Measurements from ENCODE around the gene UNC93A.
"Not testable (repeated sequence)": the region's sequence is repeated elsewhere in the genome, so short reads cannot be mapped to it uniquely, and the experiment has no call there.

The UNC93A gene

DNA sequence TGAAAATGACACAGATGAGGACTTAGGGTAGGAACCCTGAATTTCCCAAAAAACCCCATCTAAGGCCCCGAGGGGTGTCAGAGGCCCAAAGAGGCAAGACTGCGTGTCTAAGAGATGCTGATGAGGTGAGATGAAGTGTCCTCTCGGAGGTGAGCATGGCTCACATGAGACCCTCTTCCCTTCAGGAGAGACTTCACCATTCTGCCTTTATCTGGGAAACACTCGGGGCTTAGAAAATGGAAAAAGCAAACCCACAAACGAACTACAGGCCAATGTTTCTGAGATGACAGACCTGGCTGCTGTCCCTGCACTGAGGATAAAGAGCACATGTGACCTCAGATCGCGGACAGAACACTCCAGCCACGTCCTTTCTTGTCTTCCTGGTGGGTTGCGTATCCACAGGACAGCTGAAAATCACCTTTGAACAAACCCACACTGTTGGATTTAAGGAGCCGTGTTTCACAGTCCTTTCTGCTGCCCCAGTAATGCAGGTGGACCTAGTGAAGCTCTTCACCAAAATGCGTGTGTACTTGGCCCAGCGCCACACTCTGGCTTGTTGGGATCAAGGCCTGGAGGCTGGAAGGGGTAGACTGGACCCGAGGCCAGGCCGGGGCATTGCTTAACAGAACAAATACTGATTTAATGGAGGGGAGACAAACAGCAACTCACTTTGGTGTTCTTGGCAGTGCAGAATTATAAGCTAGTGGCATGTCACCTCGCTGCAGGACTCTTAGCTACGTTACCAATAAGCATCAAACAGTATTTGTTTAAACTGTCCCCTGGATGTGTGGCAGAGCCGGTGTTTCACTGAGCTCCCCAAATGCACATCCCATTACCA is 18.5 kb downstream of the UNC93A start:
- DNase-seq (ENCODE audit: low read depth): not testable (repeated sequence)

DNA sequence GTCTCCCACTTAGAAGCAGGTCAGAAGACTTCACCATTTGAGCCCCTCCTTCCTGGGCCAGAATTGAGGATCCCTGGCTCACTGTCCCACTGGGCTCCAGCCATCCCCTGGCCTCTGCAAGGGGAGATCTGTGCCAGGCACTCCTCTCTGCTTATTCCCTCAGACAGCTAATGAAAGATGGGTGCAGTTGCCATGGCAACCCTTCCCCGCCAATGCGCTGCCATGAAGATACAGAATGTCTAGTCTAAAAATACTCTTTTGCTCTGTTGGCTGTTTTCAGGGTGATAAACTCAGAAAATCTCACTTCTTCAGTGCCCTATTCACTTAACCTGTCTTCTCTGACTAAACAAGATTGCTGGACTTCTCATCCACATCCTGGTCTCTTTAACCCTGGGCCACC is 20.2 kb downstream of the UNC93A start:
- DNase-seq (ENCODE audit: low read depth): no peak

DNA sequence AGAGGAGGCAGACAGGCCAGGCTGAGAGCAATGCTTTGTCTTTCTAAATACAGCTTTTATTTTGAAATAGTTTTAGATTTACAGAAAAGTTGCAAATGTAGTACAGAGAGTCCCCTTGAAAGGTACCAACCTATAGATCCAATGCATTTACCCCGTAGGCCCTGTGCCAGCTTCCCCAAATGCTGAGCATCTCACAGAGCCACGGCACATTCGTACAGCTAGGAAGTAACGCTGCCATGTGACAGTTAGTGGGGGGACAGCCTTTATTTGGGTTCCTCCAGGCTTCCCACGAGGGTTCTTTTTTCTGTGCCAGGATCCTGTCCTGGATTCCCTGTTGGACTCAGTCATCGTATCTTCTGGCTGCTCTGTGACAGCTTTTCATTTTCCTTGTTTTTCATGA is 20.6 kb downstream of the UNC93A start:
- not testable (repeated sequence) for DNase-seq (ENCODE audit: low read depth)

DNA sequence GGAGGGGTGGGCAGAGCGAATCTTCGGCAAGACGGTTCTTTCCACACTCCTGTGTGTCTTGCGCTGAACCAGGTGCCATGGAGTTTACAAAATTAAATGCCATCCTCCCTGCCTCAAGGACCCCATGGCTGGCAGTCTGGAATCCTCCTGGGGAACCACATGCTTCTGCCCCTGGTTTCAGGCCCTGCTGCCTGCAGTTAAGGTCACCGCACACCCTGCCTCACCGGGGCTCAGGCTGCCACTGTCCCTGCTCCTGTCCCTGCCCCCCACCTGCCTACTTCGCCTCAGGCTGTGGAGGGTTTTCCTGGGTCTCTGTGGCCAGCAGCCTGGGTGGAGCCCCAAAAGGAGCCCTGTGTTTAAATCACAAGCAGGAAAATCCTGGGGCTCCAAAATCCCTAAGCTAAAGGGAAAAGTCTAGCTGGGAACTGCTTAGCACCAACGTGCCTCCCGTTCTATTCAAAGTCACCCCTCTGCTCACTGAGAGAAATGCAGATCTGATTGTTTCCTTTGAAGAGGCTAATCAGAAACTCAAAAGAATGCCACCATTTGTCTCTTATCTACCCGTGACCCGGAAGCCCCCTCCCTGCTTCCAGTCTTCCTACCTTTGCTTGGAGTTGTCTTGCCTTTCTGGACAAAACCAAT is 23.2 kb downstream of the UNC93A start:
- DNase-seq (ENCODE audit: low read depth): no peak

DNA sequence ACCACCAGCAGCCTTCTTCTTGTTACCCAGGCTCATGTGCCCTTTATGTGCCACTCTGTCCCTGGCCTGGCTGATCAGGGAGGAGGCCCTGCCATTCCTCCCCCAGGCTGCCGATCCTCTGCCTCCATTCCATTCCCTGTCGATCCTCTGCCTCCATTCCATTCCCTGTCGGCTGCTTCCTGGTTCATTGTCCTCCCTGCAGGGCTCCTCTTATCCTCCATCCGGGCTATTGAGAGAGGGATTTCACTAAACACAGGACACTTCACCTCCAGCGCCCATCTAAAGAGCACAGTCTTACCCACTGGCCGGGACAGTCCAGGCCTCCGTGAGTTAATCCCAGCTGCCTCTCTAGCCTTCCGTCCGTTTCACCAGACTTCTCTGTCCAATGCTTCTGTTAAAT is 26.1 kb downstream of the UNC93A start:
- no peak for DNase-seq (ENCODE audit: low read depth)

DNA sequence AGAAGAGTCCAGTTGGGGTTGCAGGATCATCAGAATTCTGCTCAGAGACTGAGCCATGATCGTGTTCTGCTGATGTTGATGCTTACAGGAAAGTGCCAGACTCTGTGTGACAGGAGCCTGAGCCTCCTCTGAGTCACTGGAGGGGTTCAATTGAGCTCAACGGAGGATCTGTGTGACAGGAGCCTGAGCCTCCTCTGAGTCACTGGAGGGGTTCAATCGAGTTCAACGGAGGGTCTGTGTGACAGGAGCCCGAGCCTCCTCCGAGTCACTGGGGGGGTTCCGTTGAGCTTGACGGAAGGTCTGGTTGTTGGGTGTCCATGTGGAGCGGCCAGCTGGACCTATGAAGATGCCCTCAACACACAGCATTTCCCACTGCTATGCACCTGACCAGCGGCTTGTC is 27.2 kb downstream of the UNC93A start:
- DNase-seq (ENCODE audit: low read depth): not testable (repeated sequence)

DNA sequence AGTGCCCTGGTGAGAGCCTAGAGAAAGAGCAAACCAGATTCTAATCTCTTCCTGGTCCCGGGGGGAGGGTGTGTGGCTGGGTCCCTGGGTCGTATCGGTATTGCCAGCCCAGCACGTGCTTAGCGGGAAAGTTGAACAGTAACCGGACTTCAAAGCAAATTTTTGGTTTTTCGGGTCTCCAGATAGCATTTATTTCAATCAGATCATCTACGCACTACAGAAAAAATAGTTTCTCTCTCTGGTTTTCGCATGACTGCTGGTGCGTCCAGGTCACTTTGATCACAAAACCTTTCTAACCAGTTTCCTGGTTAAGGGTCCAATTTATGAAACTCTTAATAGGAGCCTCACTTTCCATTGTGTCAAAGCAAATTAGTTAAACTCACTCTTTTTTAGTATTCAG is 27.7 kb downstream of the UNC93A start:
- DNase-seq (ENCODE audit: low read depth): not testable (repeated sequence)

DNA sequence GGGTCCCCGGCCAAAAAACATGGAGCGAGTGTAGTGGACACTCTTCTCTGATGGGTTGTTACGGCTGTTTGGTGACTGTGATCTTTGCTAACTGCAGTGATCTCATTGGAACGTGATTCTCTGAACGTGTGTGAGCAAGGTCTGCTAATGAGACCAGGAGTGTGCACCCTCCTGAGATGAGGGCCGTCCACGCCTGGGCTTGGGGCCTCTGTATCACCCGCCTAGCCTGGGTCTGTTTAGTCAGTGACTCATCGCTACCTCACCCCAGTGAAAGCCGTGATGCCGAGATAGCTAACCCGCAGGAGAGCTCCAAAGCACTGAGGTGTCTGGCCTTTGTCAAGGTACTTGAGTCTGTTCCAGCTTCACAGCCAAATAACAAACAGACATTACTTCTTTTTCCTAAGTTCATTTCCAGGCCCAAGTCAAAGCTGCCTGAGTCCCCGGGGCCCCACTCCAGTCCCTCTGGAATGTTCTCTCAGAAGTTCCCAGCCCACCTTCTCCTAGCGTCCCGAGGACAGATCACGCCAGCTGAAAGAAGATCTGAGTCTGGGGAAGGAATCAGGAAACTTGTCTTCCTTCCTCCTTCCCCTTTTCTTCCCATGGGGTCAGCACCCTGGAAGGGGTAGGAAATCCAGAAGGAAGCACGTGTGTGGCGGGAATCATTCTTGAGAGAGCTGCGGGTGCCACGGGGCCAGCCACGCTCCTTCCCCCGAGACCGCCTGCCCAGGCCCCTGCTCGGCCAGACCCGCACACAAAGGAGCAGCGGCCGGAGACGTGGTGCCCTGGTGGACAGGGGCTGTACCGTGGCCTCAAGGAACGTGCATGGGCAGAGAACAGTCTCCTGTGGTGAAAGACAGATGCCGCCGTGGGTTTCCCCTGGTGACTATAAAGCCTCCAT is 29.0 kb downstream of the UNC93A start:
- not testable (repeated sequence) for DNase-seq (ENCODE audit: low read depth)

DNA sequence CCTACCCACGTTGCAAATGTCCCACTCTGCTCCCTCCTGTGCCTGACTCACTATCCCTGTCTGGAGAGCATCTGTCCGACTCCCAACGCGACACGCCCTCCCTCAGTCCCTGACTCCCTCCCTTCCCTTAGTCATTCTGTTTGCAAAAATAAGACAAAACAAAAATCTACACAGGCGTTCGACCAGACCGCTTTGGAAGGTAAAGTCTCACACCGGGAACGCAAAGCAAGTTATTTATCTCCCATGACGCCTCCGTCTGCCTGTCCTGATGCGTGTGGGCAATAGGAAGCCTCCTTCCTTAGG is 29.6 kb downstream of the UNC93A start:
- not testable (repeated sequence) for DNase-seq (ENCODE audit: low read depth)

DNA sequence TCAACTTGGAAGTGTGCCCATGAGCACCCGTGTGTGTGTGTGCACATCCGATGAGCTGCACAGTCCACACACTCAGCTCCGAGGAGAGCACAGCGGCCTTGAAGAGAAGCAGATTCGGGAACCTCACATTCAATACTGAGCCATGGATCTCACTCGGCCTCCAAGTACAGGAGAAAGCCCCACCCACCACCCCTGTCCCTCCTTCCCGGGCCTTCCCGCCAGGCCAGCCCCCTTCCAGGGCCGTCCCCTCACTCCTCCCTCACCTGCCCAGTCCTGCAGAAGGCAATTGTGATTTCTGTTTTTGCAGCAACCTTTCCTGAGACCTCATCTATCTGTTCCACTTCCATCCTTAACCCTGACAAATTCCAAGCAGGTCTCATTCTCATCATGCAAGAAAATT is 30.1 kb downstream of the UNC93A start:
- not testable (repeated sequence) for DNase-seq (ENCODE audit: low read depth)

DNA sequence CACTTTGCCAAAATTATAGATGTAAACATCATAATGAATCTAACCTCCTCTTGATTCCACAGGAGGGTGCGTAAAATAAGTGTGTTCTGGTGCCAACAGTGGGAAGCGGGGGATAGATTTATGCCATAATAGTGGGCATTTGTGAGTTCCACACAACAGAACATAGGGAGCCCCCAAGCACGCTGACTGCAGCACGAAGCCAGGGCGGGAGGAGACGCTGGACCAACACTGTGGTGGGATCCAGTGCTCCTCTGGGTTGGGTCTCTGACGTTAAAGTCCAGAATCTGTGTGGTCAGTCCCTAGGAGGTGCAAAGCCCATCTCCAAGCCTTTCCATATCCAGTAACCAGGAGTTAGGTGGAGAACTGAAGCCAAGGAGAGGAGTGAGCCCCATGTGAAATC is 32.0 kb downstream of the UNC93A start:
- DNase-seq (ENCODE audit: low read depth): no peak

DNA sequence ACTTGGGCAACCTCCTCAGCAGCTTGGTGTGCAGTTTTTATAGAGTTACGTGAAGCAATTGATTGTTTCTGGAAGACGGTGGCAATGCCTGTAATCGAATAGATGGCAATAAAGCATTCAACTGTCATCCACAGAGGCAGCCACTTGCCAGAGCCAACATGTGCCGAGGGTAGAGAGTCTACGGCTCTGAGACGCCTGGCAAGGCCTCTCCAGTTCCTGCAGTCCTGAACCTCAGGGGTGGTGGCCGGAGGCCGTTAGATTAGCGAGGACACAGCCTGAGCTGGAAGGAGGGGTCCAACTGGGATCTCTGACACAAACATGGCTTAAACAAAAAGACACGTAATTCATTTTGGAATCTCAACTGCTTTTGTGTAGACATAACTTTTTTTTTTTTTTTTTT is 33.0 kb downstream of the UNC93A start:
- no peak for DNase-seq (ENCODE audit: low read depth)

DNA sequence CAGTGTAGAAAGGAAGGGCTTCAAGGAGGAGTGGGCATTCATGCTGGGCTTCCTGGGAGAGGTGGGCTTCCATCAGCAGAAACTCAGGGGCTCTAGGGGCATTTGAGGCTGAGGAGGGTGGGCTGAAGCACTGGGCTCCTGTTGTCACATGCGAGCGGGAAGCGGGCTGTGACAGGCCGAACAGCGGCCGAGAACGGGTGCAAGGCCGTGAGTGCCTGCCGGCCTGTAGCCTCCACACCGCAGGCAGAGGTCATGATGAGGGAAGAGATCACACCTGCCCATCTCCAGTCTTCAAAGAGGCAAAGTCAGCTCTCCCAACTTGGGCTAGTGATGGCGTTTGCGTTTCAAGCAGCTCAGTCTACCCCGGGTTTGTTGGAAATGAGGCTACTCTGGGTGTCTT is 34.7 kb downstream of the UNC93A start:
- DNase-seq (ENCODE audit: low read depth): no peak

DNA sequence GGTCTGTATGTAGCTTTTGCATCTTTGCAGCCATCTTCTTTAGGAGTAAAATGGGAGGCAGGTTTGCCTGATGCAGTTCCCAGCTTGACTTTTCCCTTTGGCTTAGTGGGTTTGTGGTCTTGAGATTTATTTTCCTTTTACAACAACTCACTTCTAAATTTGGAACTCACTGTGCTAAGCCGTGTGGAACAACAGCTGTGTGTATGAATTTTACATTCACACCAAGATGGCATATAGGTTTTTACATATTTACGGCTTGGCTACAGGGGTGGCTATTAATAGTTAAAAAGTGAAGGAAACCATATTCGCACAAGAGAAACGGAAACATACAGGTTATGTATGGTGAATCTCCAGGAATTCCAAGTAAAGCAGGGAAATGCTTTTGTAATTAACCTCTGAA is 36.3 kb downstream of the UNC93A start:
- DNase-seq (ENCODE audit: low read depth): no peak

DNA sequence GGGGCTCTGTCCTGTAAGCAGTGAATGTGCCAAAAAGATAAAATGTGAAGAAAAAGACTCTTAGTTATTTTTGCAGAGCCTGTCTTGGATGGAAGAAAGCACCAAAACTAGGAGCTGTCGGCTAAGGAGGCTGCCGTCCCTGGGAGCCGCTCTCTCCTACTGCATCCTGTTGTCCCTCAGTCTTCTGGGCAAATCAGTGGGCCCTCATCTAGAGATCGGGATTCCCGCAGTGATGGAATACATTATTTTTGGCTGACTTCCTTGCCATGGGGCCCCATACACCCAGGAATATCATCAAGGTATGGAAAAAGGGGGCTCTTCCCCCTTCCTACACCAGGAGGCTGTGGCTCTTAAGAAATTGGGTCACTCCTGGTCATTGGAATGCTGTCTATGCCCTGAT is 37.0 kb downstream of the UNC93A start:
- DNase-seq (ENCODE audit: low read depth): no peak

DNA sequence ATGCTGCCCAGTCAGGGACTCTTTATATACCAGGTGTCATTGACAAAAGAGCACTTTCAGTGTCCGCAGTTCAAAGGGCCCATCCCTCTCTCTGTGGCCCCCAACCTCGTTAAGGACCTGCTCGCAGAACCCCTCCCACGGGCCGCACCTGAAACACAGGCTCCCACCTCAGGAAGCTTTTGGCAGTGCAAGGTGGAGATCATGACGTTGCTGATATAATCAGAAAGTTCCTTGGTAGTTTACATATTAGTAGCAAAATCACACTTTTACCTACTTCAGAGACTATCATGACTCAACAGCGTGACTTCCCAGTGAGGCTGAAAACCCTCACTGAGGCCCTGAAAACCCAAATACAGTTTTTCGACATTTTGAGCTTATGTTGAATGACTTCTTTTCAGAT is 37.9 kb downstream of the UNC93A start:
- DNase-seq (ENCODE audit: low read depth): no peak

DNA sequence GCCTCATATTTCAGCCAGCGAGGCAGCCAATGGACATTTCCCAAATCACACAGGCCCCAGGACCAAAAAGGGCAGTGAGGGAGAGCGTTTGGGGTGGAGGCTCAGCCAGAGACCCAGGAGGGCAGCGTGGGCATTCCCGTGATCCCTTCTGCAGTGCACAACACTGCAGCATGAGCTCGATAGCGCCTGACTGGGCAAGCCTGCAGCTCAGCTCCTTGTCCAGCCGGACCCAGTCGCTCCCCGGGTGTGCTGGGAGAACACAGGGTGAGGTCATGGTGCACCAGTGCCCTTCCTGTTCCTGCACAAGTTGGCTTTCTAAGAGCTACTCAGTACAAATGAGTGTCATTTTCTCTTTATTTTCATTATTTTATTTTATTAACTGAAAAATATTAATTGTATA is 39.6 kb downstream of the UNC93A start:
- DNase-seq (ENCODE audit: low read depth): no peak

DNA sequence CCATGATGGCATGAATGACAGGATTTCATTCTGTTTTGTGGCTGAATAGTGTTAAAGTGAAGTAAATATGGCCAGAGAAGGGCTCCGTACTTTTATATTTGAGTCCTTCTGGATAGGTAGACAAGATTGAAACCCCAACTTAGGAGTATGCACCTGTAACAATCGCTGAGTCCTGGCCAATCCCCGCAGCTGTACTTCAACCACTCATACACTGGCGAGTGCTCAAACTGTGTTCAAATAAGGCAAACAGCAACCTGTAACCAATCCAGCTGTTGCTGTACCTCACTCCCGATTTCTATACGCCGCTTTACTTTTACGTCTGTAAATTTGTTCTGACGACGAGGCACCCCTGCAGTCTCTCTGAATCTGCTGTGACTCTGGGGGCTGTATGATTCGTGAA is 40.5 kb downstream of the UNC93A start:
- no peak for DNase-seq (ENCODE audit: low read depth)

DNA sequence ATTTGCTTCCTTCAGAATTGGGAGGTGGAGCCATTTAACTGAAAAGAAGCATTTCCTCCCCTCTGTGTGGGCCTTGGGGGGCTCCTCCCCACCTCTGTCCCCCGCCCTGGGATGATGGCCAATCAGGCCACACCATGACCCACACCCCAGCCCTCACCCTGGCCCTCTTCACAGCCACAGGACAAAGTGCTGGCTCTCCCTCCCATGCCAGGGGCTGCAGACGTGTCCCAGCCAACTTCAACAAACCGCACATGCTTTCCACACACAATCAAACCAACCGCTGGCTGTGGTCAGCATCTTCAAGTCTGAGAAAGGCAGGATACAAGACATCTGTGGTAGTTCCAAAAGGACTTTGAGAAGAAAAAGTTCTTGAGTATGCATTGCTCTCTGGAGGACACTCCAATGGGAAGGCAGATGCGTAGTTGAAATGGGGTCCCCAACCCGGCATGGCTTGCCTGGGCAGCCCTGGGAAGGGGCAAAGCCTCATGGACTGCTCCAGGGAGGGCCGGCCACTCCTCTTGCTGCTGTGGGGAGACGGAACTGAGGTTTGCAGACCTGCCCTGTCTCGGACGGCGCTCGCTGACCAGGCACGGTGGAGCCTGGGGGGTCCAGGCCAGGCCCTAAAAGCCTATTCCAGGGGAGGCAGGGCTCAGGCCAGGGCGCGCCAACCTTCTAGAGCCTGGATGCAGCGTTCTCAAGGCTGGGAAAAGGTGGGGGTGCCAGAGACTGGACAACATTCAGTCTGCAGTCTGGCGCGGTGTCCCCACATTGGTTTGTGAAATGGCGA is 45.9 kb downstream of the UNC93A start:
- no peak for DNase-seq (ENCODE audit: low read depth)

DNA sequence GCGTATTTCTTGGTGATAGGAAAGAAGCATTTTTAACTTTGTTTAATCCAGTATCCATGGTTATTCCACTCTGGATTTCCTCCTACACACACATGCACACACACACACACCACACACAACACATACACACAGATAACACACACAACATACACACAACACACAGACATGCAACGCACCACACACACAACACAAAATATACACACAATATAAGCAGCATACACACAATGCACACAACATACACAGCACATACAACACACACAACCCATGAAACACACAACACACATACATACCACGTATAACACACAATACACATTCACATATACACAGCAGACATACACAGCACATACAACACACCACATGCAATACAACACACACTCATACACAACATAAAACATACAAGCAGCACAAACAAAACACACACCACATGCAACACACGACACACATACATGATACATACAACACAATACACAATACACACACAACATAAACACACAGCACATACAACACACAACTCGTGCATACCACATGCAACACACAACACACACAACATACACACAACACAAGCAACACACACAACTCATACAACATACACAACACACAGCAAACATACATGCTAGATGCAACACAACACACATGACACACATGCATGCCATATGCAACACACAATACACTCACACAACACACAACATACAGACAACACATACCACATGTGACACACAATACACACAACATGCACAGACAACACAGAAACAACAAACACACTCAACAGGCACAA is 46.7 kb downstream of the UNC93A start:
- DNase-seq (ENCODE audit: low read depth): no peak

DNA sequence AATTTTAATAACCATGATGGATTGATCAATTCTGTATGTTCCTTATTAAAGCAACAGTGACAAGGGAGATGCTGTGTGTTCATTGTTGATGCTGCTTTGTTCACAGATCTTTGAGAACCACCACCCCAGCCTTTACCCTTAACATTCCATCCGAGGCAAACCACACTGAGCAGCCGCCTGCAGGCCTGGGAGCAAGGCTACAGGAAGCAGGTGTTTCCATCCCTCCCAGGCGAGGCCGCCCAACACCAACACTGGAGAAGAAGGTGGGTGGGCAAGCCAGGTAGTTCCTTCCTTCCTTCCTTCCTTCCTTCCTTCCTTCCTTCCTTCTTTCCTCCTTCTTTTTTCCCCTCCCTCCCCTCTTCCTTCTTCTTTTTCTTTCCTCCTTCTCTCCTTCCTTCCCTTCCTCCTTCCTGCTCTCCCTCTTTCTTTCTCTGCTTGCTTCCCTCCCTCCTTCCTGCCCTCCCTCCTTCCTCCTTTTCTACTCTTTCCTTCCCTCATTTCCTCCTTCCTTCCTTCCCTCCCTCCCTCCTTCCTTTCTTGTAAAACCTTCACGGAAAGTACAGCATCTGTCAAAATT is 47.5 kb downstream of the UNC93A start:
- DNase-seq (ENCODE audit: low read depth): no peak

Measured in stromal cell of bone marrow (primary cell).